Skeletal muscle satellite cell (primary cell): ENCODE data around the gene TSR3.

Source experiments
- H3K27me3 ChIP-seq: 2 replicates; pipeline ENCODE4 v1.7.0; 2013; ENCODE audit warnings: low read length; ENCODE audit not compliant: control insufficient read depth, insufficient read depth
- H3K36me3 ChIP-seq: 2 replicates; pipeline ENCODE4 v1.7.0; 2013; ENCODE audit warnings: mild to moderate bottlenecking, control low read depth, low read length; ENCODE audit not compliant: insufficient read depth
- H3K4me1 ChIP-seq: 2 replicates; pipeline ENCODE4 v1.7.0; 2013; ENCODE audit warnings: low read length; ENCODE audit not compliant: control insufficient read depth, insufficient read depth
- H3K4me2 ChIP-seq: 2 replicates; pipeline ENCODE4 v1.7.0; 2013; ENCODE audit warnings: mild to moderate bottlenecking, low read length
- H3K4me3 ChIP-seq: 2 replicates; pipeline ENCODE4 v1.7.0; 2013; ENCODE audit warnings: low read length
- H3K9ac ChIP-seq: 2 replicates; pipeline ENCODE4 v1.7.0; 2013; ENCODE audit warnings: mild to moderate bottlenecking, low read depth, low read length, moderate library complexity
- H3K9me3 ChIP-seq: replicated peaks from 2 replicates; pipeline ENCODE4 v1.7.0; 2013; ENCODE audit warnings: mild to moderate bottlenecking, control low read depth, low read length

TSR3 gene

GRCh38 chr16:1348441-1348840, 3.2 kb downstream of the TSR3 start:
- no peaks in the 10 kb centered on the region for H3K9me3 ChIP-seq
- H3K4me1 ChIP-seq: peaks cover 24% of the 10 kb centered on the region
- no peak overlapping the region for H3K9ac ChIP-seq
- H3K27me3 ChIP-seq: peaks cover 7% of the 10 kb centered on the region
- no peak overlapping the region for H3K4me2 ChIP-seq
- peaks cover 14% of the 10 kb centered on the region for H3K36me3 ChIP-seq
- no peak overlapping the region for H3K4me3 ChIP-seq

- Histone ChIP-seq H3K9ac (no peak overlapping the region), H3K4me1 (peaks cover 24% of the 10 kb centered on the region), H3K27me3 (peaks cover 7% of the 10 kb centered on the region), H3K36me3 (peaks cover 14% of the 10 kb centered on the region), H3K4me2 (no peak overlapping the region), H3K4me3 (no peak overlapping the region), H3K9me3 (no peaks in the 10 kb centered on the region)
Observed at GRCh38 chr16:1347962-1348361, 3.7 kb downstream of the TSR3 start.

GRCh38 chr16:1347286-1347855, 4.3 kb downstream of the TSR3 start:
- Histone ChIP-seq H3K4me2 (no peak overlapping the region), H3K27me3 (peaks cover 9% of the 10 kb centered on the region), H3K36me3 (peaks cover 14% of the 10 kb centered on the region), H3K9ac (no peak overlapping the region), H3K9me3 (no peaks in the 10 kb centered on the region), H3K4me1 (peaks cover 27% of the 10 kb centered on the region), H3K4me3 (no peak overlapping the region)

- Histone ChIP-seq H3K4me3 (no peak overlapping the region), H3K36me3 (peaks cover 14% of the 10 kb centered on the region), H3K4me2 (no peak overlapping the region), H3K9ac (no peak overlapping the region), H3K27me3 (peaks cover 12% of the 10 kb centered on the region), H3K4me1 (peaks cover 27% of the 10 kb centered on the region), H3K9me3 (no peaks in the 10 kb centered on the region)
Observed at GRCh38 chr16:1346422-1347285, 5.0 kb downstream of the TSR3 start.

GRCh38 chr16:1345651-1346421, 5.8 kb downstream of the TSR3 start:
- Histone ChIP-seq H3K4me1 (peaks cover 25% of the 10 kb centered on the region), H3K36me3 (peaks cover 14% of the 10 kb centered on the region), H3K4me2 (no peak overlapping the region), H3K4me3 (no peak overlapping the region), H3K27me3 (peaks cover 15% of the 10 kb centered on the region), H3K9ac (no peak overlapping the region), H3K9me3 (no peaks in the 10 kb centered on the region)

GRCh38 chr16:1345087-1345486, 6.6 kb downstream of the TSR3 start:
- no peak overlapping the region for H3K4me2 ChIP-seq
- peaks cover 11% of the 10 kb centered on the region for H3K36me3 ChIP-seq
- no peaks in the 10 kb centered on the region for H3K9me3 ChIP-seq
- H3K4me1 ChIP-seq: peaks cover 18% of the 10 kb centered on the region
- H3K9ac ChIP-seq: no peak overlapping the region
- no peak overlapping the region for H3K4me3 ChIP-seq
- H3K27me3 ChIP-seq: peaks cover 22% of the 10 kb centered on the region

GRCh38 chr16:1344499-1344898, 7.2 kb downstream of the TSR3 start:
- Histone ChIP-seq H3K27me3 (peaks cover 22% of the 10 kb centered on the region), H3K4me3 (no peak overlapping the region), H3K4me1 (peaks cover 18% of the 10 kb centered on the region), H3K36me3 (peaks cover 5% of the 10 kb centered on the region), H3K4me2 (no peak overlapping the region), H3K9me3 (no peaks in the 10 kb centered on the region), H3K9ac (no peak overlapping the region)

- Histone ChIP-seq H3K9ac (no peak overlapping the region), H3K4me3 (peak overlapping the region; percentile 35), H3K36me3 (peaks cover under 1% of the 10 kb centered on the region), H3K4me2 (peak overlapping the region; percentile 72), H3K4me1 (peaks cover 18% of the 10 kb centered on the region), H3K27me3 (peaks cover 22% of the 10 kb centered on the region), H3K9me3 (no peaks in the 10 kb centered on the region)
Observed at GRCh38 chr16:1343428-1344242, 8.0 kb downstream of the TSR3 start.

- Histone ChIP-seq H3K9ac (no peak overlapping the region), H3K4me3 (peak overlapping the region; percentile 35), H3K4me2 (peak overlapping the region; percentile 72)
Observed at GRCh38 chr16:1342526-1343427, 8.9 kb downstream of the TSR3 start.

More at GRCh38 chr16:1342526-1343427, 8.9 kb downstream of the TSR3 start:
- peaks cover 18% of the 10 kb centered on the region for H3K4me1 ChIP-seq
- no peaks in the 10 kb centered on the region for H3K36me3 ChIP-seq
- H3K9me3 ChIP-seq: no peaks in the 10 kb centered on the region
- peaks cover 26% of the 10 kb centered on the region for H3K27me3 ChIP-seq
